HEK293 (cell line): ENCODE data around the gene LRBA.

Source experiments
- CTCF ChIA-PET: fragments of 350-600 bp; formaldehyde crosslinking; extraction: SDS; loops from one replicate; lab custom pipeline; 2021; ENCODE audit warnings: antibody characterized with exemption; lab: Yijun Ruan, JAX
- POLR2A ChIA-PET: fragments of 300-600 bp; formaldehyde crosslinking; extraction: SDS; loops from one replicate; lab custom pipeline; 2020; ENCODE audit warnings: antibody characterized with exemption, inconsistent platforms; lab: Yijun Ruan, JAX
- H3K27ac ChIP-seq: fragments of 200-500 bp; sonication (Bioruptor generic); 2 replicates; pipeline ENCODE4 v1.5.1; 2014; ENCODE audit warnings: low read depth, low read length, control low read depth, inconsistent platforms; ENCODE audit errors: extremely low read depth
- H3K36me3 ChIP-seq, 2 experiments: fragments of 200-500 bp in 1 of 2; sonication (Bioruptor generic) in 1 of 2; 1 replicate in 1 of 2; 2 replicates in 1 of 2; pipeline ENCODE4 v1.5.1; 2014 to 2017; ENCODE audit warnings: inconsistent platforms in 2 of 2, low read length in 2 of 2; ENCODE audit not compliant: control insufficient read depth in 2 of 2, insufficient read depth in 1 of 2
- H3K4me1 ChIP-seq: fragments of 200-500 bp; sonication (Bioruptor generic); 2 replicates; pipeline ENCODE4 v1.5.1; 2014; ENCODE audit warnings: mild to moderate bottlenecking, low read length, inconsistent platforms; ENCODE audit not compliant: control insufficient read depth, insufficient read depth
- H3K4me3 ChIP-seq: 2 replicates; pipeline ENCODE4 v1.5.1; 2011; ENCODE audit warnings: low read depth, mild to moderate bottlenecking, control low read depth, low read length, moderate library complexity
- H3K9me3 ChIP-seq: fragments of 200-500 bp; sonication (Bioruptor generic); 2 replicates; pipeline ENCODE4 v1.5.1; 2014; ENCODE audit warnings: low read depth, low read length, inconsistent platforms; ENCODE audit not compliant: control insufficient read depth, insufficient read depth
- TCF7L2 ChIP-seq: IDR thresholded peaks from 2 replicates; pipeline ENCODE4 v1.6.1; 2011; ENCODE audit warnings: low read depth, mild to moderate bottlenecking, inconsistent platforms, low read length, moderate library complexity, borderline replicate concordance
- ZBTB8A ChIP-seq: fragments of 450-650 bp; formaldehyde crosslinking; IDR thresholded peaks from 2 replicates; pipeline ENCODE4 v1.5.1; 2016; ENCODE audit warnings: missing biosample characterization, missing genetic modification characterization
- ZNF169 ChIP-seq: fragments of 450-650 bp; formaldehyde crosslinking; IDR thresholded peaks from 2 replicates; pipeline ENCODE4 v1.5.1; 2016; ENCODE audit warnings: missing biosample characterization, missing genetic modification characterization
- ZNF211 ChIP-seq: fragments of 450-650 bp; formaldehyde crosslinking; IDR thresholded peaks from 2 replicates; pipeline ENCODE4 v1.5.1; 2016; ENCODE audit warnings: low read depth, missing biosample characterization, missing genetic modification characterization
- ZNF302 ChIP-seq: fragments of 450-650 bp; formaldehyde crosslinking; IDR thresholded peaks from 2 replicates; pipeline ENCODE4 v1.5.1; 2016; ENCODE audit warnings: missing biosample characterization, missing genetic modification characterization, low read depth
- ZNF37A ChIP-seq: fragments of 450-650 bp; IDR thresholded peaks from 2 replicates; pipeline ENCODE4 v1.5.1; 2018; ENCODE audit warnings: missing biosample characterization, missing genetic modification characterization
- ZNF391 ChIP-seq: fragments of 450-650 bp; formaldehyde crosslinking; IDR thresholded peaks from 2 replicates; pipeline ENCODE4 v1.5.1; 2016; ENCODE audit warnings: low read depth, missing biosample characterization, missing genetic modification characterization, borderline replicate concordance
- ZNF473 ChIP-seq: fragments of 450-650 bp; formaldehyde crosslinking; IDR thresholded peaks from 2 replicates; pipeline ENCODE4 v1.5.1; 2017; ENCODE audit warnings: missing biosample characterization, missing genetic modification characterization
- ZNF501 ChIP-seq: fragments of 450-650 bp; formaldehyde crosslinking; IDR thresholded peaks from 2 replicates; pipeline ENCODE4 v1.5.1; 2016; ENCODE audit warnings: missing biosample characterization, missing genetic modification characterization
- ZNF510 ChIP-seq: fragments of 450-650 bp; formaldehyde crosslinking; IDR thresholded peaks from 2 replicates; pipeline ENCODE4 v1.5.1; 2018; ENCODE audit warnings: mild to moderate bottlenecking, missing genetic modification characterization, missing biosample characterization; ENCODE audit not compliant: insufficient replicate concordance
- ZNF544 ChIP-seq: fragments of 450-650 bp; formaldehyde crosslinking; IDR thresholded peaks from 2 replicates; pipeline ENCODE4 v1.5.0; 2017; ENCODE audit warnings: missing biosample characterization, missing genetic modification characterization
- ZNF610 ChIP-seq: fragments of 450-650 bp; formaldehyde crosslinking; IDR thresholded peaks from 2 replicates; pipeline ENCODE4 v1.5.1; 2016; ENCODE audit warnings: missing biosample characterization, missing genetic modification characterization, borderline replicate concordance
- ZNF626 ChIP-seq: fragments of 450-650 bp; sonication (Bioruptor Pico); formaldehyde crosslinking; IDR thresholded peaks from 2 replicates; pipeline ENCODE4 v1.5.1; 2018; ENCODE audit warnings: missing biosample characterization, missing genetic modification characterization, inconsistent platforms
- ZNF654 ChIP-seq: fragments of 450-650 bp; formaldehyde crosslinking; IDR thresholded peaks from 2 replicates; pipeline ENCODE4 v1.5.1; 2016; ENCODE audit warnings: low read depth, missing biosample characterization, missing genetic modification characterization
- ZNF768 ChIP-seq: fragments of 450-650 bp; formaldehyde crosslinking; IDR thresholded peaks from 2 replicates; pipeline ENCODE4 v1.5.1; 2018; ENCODE audit warnings: missing biosample characterization, mild to moderate bottlenecking, missing genetic modification characterization
- TF ChIP-seq, protein P1 (sequence below): fragments of 450-650 bp; formaldehyde crosslinking; IDR thresholded peaks from 2 replicates; pipeline ENCODE4 v1.5.1; 2016; ENCODE audit warnings: missing biosample characterization, missing genetic modification characterization
- TF ChIP-seq, protein P2 (sequence below): fragments of 450-650 bp; formaldehyde crosslinking; IDR thresholded peaks from 2 replicates; pipeline ENCODE4 v1.5.1; 2017; ENCODE audit warnings: missing biosample characterization, missing genetic modification characterization
- TF ChIP-seq, protein P3 (sequence below): fragments of 450-650 bp; formaldehyde crosslinking; IDR thresholded peaks from 2 replicates; pipeline ENCODE4 v1.5.1; 2016; ENCODE audit warnings: missing biosample characterization, missing genetic modification characterization

LRBA gene

DNA sequence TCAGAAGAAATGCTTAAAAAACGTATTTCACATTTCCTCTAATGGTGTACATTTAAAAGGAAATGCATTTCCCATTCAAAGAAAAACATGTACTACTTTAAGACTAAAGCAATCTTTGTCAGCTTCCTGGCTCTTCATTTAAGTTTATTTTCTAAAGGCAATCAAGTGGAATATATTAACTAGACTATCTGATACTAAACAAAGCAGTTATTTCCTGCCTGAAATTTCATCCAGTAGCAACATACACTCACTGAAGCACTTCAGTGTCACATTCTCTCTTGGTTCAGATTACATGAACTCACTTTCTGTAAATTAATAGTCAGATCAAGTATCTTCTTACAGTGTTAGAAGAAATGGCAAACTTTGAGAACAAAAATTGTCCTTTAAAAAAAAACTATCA is 42.5 kb downstream of the LRBA start (continued):
- TF ChIP-seq ZNF391 (tag by site-specific recombination) (no peak), ZNF302 (tag by site-specific recombination) (no peak)

DNA sequence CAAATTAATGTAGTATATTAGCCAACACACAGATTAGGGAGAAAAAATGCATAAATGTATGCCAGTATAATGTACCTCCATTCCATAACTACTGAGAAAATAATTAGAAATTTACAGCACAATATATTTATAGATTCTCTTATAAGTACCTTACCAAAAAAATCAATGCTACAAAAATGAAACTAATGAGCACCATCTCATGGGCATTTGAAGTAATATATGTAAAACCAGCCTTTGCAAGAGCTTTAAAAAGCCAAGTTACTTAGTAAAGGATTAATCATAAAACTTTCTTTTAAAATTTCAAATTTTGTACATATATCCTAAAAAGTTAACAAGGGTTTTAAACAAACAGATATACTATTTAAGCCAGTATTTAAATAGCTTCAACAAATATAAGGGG is 43.2 kb downstream of the LRBA start:
- CTCF ChIA-PET, result interaction anchor here (3.3 kb wide), 1 partner anchor 10 kb away, joined by 24 read pairs; no protein-coding TSS in a partner anchor
- TF ChIP-seq ZNF654 (tag by site-specific recombination) (0 out of 2 replicates have a peak, but pooled peaks have one; percentile 8), ZNF544 (tag by site-specific recombination) (no peak)
- Histone ChIP-seq H3K4me1 (peaks cover 17% of the 10 kb centered on the region), H3K4me3 (no peak overlapping the region), H3K9me3 (no peaks in the 10 kb centered on the region), H3K27ac (no peak overlapping the region), H3K36me3 (no peaks in the 10 kb centered on the region)
- POLR2A ChIA-PET, result no interaction called here

DNA sequence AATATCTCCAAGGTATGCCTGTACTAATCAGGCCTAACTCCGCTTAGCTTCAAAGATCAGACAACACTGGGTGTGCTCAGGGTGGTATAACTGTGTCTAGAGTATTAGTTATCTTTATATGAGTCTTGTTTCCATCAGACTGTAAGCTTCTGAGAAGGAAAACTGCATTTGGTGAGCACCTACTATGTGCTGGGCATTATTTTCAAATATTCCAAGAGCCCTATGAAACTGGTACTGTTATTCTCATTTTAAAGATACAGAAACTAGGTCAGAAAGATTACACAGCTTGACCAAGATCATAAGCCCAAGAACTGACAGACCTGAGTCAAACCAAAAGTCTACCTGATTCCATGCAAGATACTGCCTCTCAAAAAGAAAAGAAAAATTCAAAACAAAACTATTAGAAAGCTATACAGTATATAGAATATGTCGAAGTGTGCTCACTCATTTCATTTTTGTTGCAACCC is 44.4 kb downstream of the LRBA start:
- POLR2A ChIA-PET, result no interaction called here
- H3K4me3 ChIP-seq, result no peak overlapping the region
- CTCF ChIA-PET, result interaction anchor here (0.6 to 3.3 kb wide), 2 partner anchors 9 to 1335 kb away, joined by 3 to 24 read pairs; no protein-coding TSS in a partner anchor
- no peak overlapping the region for H3K27ac ChIP-seq
- no peaks in the 10 kb centered on the region for H3K9me3 ChIP-seq
- no peaks in the 10 kb centered on the region for H3K36me3 ChIP-seq
- TF ChIP-seq, protein P1, sequence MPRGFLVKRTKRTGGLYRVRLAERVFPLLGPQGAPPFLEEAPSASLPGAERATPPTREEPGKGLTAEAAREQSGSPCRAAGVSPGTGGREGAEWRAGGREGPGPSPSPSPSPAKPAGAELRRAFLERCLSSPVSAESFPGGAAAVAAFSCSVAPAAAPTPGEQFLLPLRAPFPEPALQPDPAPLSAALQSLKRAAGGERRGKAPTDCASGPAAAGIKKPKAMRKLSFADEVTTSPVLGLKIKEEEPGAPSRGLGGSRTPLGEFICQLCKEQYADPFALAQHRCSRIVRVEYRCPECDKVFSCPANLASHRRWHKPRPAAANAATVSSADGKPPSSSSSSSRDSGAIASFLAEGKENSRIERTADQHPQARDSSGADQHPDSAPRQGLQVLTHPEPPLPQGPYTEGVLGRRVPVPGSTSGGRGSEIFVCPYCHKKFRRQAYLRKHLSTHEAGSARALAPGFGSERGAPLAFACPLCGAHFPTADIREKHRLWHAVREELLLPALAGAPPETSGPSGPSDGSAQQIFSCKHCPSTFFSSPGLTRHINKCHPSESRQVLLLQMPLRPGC, result no peak
- TF ChIP-seq, protein P2, sequence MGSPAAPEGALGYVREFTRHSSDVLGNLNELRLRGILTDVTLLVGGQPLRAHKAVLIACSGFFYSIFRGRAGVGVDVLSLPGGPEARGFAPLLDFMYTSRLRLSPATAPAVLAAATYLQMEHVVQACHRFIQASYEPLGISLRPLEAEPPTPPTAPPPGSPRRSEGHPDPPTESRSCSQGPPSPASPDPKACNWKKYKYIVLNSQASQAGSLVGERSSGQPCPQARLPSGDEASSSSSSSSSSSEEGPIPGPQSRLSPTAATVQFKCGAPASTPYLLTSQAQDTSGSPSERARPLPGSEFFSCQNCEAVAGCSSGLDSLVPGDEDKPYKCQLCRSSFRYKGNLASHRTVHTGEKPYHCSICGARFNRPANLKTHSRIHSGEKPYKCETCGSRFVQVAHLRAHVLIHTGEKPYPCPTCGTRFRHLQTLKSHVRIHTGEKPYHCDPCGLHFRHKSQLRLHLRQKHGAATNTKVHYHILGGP, result no peak
- no peak for TF ChIP-seq ZBTB8A (tag by site-specific recombination)
- no peak for TF ChIP-seq ZNF37A (tag by site-specific recombination)
- no peak for TF ChIP-seq ZNF501
- TF ChIP-seq, protein P3, sequence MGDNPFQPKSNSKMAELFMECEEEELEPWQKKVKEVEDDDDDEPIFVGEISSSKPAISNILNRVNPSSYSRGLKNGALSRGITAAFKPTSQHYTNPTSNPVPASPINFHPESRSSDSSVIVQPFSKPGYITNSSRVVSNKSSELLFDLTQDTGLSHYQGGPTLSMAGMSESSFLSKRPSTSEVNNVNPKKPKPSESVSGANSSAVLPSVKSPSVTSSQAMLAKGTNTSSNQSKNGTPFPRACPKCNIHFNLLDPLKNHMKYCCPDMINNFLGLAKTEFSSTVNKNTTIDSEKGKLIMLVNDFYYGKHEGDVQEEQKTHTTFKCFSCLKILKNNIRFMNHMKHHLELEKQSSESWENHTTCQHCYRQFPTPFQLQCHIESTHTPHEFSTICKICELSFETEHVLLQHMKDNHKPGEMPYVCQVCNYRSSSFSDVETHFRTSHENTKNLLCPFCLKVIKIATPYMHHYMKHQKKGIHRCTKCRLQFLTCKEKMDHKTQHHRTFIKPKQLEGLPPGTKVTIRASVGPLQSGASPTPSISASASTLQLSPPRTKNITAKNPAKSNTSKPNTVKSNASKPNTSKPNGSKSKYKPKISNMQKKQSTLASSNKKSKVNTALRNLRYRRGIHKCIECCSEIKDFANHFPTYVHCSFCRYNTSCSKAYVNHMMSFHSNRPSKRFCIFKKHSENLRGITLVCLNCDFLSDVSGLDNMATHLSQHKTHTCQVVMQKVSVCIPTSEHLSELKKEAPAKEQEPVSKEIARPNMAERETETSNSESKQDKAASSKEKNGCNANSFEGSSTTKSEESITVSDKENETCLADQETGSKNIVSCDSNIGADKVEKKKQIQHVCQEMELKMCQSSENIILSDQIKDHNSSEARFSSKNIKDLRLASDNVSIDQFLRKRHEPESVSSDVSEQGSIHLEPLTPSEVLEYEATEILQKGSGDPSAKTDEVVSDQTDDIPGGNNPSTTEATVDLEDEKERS (tag by site-specific recombination), result no peak
- TF ChIP-seq TCF7L2, result no peak
- TF ChIP-seq ZNF169 (tag by site-specific recombination), result no peak
- TF ChIP-seq ZNF473 (tag by site-specific recombination), result no peak
- no peak for TF ChIP-seq ZNF768 (tag by site-specific recombination)
- no peak for TF ChIP-seq ZNF610 (tag by site-specific recombination)
- no peak for TF ChIP-seq ZNF211 (tag by site-specific recombination)
- TF ChIP-seq ZNF626 (tag by site-specific recombination), result no peak
- TF ChIP-seq ZNF510 (tag by site-specific recombination), result no peak
- peaks cover 17% of the 10 kb centered on the region for H3K4me1 ChIP-seq
